GM19463 (cell line): Measurements from ENCODE around the gene SMAD5.
A peak's percentile ranks its signal among the peaks of the same experiment; 100 is the strongest.

Source experiments
- ATAC-seq: cut with Tn5 transposase; IDR thresholded peaks from one replicate; pipeline ENCODE4 v1.9.1; 2021; ENCODE audit warnings: mild to moderate bottlenecking, moderate library complexity; ENCODE audit not compliant: unreplicated experiment

The SMAD5 gene

DNA sequence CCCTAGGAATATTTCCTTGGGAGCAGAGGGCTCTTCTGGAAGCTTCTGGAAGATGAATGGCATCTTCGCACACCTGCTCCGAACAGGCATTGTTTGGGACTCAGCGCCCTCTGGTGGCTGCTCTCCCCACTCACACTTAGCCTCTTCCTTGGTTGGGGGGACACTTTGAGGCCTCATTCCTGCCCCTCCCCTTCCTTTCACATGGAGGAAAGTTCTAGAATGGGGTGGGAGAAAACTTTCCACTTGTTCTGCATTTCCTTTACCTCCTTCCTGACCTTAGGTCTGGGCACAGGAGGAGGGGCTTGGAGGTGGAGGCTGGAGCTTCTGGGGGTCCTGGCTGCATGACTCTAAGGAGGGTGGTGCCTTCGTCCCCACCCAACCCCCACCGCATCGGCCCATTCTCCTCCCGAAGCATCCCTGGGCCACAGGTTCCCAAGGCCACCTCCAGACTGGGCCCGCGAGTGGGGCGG lies 79.6 kb downstream of the SMAD5 start:
- no peak for ATAC-seq

DNA sequence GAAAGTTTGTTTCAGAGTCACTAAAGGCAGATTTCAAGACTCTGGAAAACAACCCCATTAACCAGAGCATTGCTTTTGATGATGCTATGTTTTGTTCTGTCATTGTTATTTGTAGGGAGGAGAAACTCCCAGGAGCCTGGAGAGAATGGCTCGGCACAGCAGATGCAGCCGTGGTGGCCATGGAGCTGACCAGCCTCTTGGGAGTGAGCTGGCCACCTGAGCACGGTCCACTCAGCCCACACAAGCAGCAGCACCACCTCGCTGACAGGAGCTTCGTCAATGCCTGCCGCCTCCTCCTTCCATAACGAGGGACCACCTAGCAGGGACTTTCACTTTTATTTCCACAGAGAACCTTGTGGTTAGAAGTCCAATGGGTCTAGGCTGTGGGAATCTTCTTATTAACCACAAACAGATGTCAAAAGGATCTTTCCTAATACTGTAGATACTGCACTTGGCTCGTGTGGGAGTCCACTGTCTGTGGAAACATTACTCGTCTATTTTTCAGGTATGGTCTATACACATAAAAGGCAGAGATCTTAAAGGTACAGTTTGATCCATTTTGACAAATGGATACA lies 81.4 kb downstream of the SMAD5 start:
- no peak for ATAC-seq

DNA sequence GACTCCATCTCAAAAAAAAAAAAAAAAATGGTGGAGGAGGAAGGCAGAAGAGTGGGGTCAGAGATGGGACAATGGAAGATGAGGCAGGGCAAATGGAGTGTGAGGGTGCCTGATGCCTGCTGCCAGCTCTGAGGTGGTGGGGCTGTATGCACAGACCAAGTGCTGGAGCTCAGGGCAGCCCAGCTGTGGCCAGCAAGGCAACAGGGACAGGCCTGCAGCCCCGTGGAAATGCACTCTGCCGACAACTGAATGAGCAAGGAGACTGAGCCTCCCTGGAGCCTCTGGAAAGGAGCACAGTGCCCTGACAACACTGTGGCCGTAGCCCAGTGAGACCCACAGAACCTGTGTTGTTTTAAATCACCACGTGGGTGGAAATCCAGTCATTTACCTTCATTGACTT lies 83.2 kb downstream of the SMAD5 start:
- ATAC-seq = no peak

DNA sequence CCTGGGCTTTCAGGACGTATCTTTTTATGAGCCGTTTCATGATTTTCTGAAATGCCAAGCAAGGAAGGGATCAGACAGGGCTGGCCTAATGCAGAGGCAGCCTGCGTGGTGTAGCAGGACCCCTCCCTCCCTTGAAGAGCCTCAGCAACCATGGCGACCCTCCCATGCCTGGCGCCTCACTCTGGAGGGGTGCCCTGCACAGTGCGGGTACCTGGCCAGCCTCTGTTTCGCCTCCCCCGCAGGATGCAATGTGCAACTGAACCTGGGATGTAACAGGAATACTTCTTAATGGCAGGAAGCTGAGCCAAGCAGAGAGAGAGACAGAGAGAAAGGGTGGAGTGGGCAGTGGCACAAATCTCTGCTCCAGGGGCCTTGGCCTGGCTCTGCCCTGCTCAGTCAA lies 83.6 kb downstream of the SMAD5 start:
- no peak for ATAC-seq

DNA sequence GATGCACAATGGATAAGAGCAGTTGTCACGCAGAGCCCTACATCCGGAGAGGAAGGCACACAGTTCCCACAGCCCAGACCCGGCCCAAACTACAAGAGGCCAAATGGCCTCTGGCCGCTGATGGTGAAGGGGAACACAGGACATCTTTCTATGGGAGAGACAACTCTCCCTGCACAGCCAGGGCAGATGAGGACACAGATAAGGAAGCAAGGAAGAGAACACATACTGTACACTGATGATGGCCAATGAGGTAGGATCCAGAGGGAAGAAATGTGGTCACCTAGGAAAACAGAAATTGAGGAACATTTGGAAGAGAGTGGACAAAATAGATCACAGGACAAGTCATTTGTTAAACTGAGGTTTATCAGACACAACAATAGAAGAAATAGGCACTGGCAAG lies 88.7 kb downstream of the SMAD5 start:
- ATAC-seq = no peak

DNA sequence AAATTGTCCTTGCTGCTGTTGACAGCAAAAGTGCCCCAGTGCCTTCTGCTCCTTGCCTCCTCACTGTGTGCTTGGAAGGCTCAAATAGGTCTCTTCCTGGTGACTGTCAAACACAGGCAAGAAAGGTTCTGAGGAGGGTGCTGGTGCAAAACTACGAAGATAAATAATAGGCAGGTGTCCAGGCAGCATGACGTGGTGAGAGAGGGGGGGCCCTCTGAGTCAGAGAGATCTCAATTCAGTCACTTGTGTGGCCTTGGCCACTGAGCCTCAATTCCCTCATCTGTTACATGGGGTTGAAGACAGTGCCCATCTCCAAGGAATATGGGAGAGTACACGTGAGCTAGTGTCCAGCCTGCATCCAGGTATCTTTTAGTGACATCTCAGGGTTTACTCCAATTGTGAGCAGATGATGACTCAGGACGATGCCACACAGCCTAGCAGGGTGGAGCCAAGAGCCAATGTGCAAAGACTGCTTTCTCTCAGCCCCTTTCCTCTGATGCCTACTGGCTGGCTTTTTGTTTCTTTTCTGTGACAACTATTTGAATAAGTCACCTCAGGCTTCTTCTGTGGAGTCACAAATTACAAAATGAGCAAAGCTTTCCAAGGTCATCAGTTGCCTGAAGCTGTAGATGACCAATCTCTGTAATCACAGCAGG lies 90.1 kb downstream of the SMAD5 start:
- ATAC-seq = no peak

DNA sequence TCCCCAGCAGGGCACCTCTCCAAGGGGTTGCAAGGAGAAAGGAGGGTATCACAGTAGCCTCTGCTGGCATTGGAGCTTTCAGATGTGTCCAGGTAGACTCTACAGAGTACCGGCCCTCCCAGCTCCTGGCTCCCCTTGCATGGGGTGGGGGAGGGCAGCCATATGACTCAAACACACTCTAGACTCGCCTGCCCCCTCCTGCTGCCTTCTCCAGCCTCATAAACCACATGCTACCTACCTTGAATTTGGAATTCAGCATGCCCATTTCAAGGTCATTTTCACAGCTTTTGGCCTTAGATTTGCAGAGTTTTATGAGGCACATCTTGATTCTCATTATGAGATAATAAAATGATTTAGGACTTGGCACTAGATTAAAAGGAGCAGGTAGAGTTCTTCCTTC lies 93.2 kb downstream of the SMAD5 start:
- ATAC-seq = no peak

DNA sequence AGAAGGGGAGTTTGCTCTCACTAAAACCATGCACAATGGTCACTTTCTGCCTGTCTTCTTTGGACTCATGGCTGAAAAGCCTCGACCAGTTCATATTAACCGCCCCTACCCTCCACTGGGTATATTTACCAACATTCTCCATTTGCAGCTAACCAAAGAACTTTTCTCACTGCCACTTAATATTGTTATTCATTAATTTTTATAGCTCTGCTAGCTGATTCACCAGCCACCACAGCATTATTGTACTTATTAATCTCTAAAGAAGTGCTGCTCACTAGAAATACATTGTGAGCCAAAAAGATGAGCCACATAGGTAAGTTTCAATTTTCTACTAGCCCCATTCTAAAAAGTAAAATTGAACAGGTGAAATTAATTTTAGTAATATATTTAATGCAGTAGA lies 93.8 kb downstream of the SMAD5 start:
- no peak for ATAC-seq

DNA sequence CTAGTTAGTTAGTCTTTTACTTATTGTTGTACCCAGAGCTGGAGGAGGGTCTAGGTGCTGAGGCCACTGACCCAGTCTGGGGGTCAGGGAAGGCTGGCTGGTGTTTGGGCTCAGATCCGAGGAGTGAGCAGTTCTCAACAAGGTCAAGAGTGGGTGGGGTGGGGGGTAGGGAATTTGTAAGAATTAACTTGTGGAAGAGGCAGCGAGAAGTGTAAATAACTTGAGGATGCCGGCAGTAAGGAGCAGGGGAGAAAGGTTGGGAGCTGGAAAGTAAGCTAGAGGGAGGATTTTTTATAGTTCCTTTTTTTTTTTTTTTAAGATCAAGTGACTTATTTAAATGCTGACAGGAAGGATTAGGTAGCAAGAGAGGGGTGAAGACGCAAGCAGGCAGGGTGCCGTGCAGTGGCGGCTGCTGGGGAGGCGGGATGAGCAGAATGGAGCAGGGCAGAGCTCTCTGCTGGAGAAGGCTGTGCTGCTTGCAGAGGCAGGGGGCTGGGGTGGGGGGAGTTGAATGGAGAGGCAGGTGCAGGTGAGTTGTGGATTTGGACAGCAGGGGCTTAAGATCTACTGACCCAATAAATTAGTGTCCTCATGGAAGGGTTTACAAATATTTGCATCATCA lies 95.6 kb downstream of the SMAD5 start:
- no peak for ATAC-seq

DNA sequence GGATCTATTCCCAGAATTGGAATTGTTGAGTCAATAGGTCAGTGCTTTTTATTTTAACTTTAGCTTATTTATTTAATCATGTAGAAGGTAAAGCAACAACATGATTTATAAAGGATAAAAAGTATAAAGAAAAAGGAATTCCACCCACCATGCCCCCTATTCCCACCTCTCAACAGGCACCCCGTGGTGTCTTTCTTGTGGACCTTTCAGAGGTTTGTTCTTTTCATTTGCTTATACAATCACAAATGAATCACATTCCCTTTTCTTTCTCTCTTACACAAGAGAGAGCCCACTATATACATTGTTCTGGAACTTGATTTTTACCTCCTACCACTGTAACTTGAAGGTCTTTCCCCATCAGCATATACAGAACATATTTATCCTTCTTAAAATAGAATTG lies 97.5 kb downstream of the SMAD5 start:
- no peak for ATAC-seq

DNA sequence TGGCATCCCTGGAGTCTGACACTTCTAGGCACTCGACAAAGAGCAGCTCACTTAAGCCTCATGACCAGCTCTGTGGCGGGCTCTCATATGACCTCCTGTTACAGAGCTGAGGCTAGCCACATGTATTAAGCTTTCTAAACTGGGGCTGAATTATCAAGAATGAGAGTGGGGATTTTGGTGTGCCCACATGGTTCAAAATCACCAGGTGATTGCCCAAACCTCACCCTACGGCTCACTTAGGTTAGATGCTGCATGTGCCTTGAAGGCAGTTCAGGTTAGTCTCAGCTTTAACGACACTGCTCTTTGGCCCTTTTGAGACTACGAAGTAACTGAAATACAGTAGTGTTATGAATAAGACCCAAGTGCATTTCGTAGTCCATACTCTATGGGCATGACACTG lies 99.7 kb downstream of the SMAD5 start:
- peak; percentile 79 for ATAC-seq
